SK-N-SH (cell line): ENCODE data around the gene RAB26. TPM values are rescaled to one million over a fixed set of nuclear protein-coding genes. Genes with fewer than 3 reads are reported as not detected.

Experiments
- CTCF ChIA-PET: fragments of 300-600, 350-600 bp; formaldehyde crosslinking; extraction: SDS; loops from one replicate; lab custom pipeline; 2021; lab: Yijun Ruan, JAX
- POLR2A ChIA-PET: fragments of 350-600 bp; sonication (Branson Sonifier 250); formaldehyde crosslinking; extraction: SDS; loops from one replicate; lab custom pipeline; 2020; ENCODE audit warnings: antibody characterized with exemption, inconsistent platforms; lab: Yijun Ruan, JAX
- DNase-seq: peaks from one replicate; pipeline ENCODE4 v3.0.0; 2012
- H2AFZ ChIP-seq: fragments of 200-600 bp; sonication (generic); 2 replicates; pipeline ENCODE4 v1.8.1; 2016; ENCODE audit warnings: antibody characterized with exemption, mild to moderate bottlenecking, low read depth
- H3F3A ChIP-seq: fragments of 200-600 bp; sonication (generic); replicated peaks from 2 replicates; pipeline ENCODE3; 2016; ENCODE audit warnings: antibody characterized with exemption, mild to moderate bottlenecking; ENCODE audit not compliant: insufficient read depth
- H3K27ac ChIP-seq, 2 experiments: fragments of 200-500 bp in 1 of 2; fragments of 200-600 bp in 1 of 2; sonication (Bioruptor generic) in 1 of 2; sonication (generic), shearing (Covaris generic) in 1 of 2; 2 replicates each; pipeline versions ENCODE4 v1.5.1 to v1.6.1; 2014 to 2016; ENCODE audit warnings: low read depth in 2 of 2, inconsistent platforms in 1 of 2, low read length in 1 of 2, mild to moderate bottlenecking in 1 of 2, mixed read lengths in 1 of 2
- H3K27me3 ChIP-seq: fragments of 200-600 bp; sonication (generic), shearing (Covaris generic); 2 replicates; pipeline ENCODE4 v1.6.1; 2016; ENCODE audit warnings: mixed run types; ENCODE audit not compliant: insufficient read depth
- H3K36me3 ChIP-seq, 2 experiments: fragments of 200-500 bp in 1 of 2; fragments of 200-600 bp in 1 of 2; sonication (Bioruptor generic) in 1 of 2; sonication (generic) in 1 of 2; replicated peaks in 1 of 2; 2 replicates each; pipeline versions ENCODE3 to v1.5.1; 2014 to 2016; ENCODE audit warnings: low read length in 1 of 2, mild to moderate bottlenecking in 1 of 2; ENCODE audit not compliant: insufficient read depth in 2 of 2, control insufficient read depth in 1 of 2
- H3K4me1 ChIP-seq, 2 experiments: fragments of 200-500 bp in 1 of 2; fragments of 200-600 bp in 1 of 2; sonication (Bioruptor generic) in 1 of 2; sonication (generic), shearing (Covaris generic) in 1 of 2; 2 replicates each; pipeline versions ENCODE4 v1.5.1 to v1.6.1; 2014 to 2016; ENCODE audit warnings: low read depth in 1 of 2, low read length in 1 of 2, mixed run types in 1 of 2; ENCODE audit not compliant: insufficient read depth in 2 of 2, control insufficient read depth in 1 of 2
- H3K4me2 ChIP-seq: fragments of 200-600 bp; sonication (generic), shearing (Covaris generic); 2 replicates; pipeline ENCODE4 v1.6.1; 2017; ENCODE audit warnings: mixed run types
- H3K4me3 ChIP-seq, 2 experiments: fragments of 200-500 bp in 1 of 2; fragments of 200-600 bp in 1 of 2; sonication (Bioruptor generic) in 1 of 2; sonication (generic), shearing (Covaris generic) in 1 of 2; 2 replicates each; pipeline versions ENCODE4 v1.5.1 to v1.8.1; 2014 to 2016; ENCODE audit warnings: low read depth in 2 of 2, inconsistent platforms in 1 of 2, low read length in 1 of 2, mild to moderate bottlenecking in 1 of 2, mixed read lengths in 1 of 2, moderate library complexity in 1 of 2
- H3K79me2 ChIP-seq: fragments of 200-600 bp; sonication (generic); 2 replicates; pipeline ENCODE4 v1.8.1; 2017; ENCODE audit warnings: mild to moderate bottlenecking; ENCODE audit not compliant: insufficient read depth
- H3K9ac ChIP-seq: fragments of 200-600 bp; sonication (generic); 2 replicates; pipeline ENCODE4 v1.6.1; 2017; ENCODE audit warnings: mixed run types
- H3K9me2 ChIP-seq: fragments of 200-600 bp; sonication (generic); 2 replicates; pipeline ENCODE4 v1.6.1; 2017; ENCODE audit warnings: mixed run types
- H3K9me3 ChIP-seq: fragments of 200-600 bp; sonication (generic); 2 replicates; pipeline ENCODE4 v1.6.1; 2017; ENCODE audit warnings: mixed run types, mild to moderate bottlenecking, moderate library complexity
- H4K20me1 ChIP-seq: fragments of 200-600 bp; sonication (generic); 2 replicates; pipeline ENCODE4 v1.6.1; 2017; ENCODE audit warnings: mild to moderate bottlenecking, mixed run types; ENCODE audit not compliant: insufficient read depth
- EP300 ChIP-seq, 2 experiments: IDR thresholded peaks; 2 replicates each; pipeline versions ENCODE4 v1.4.0 to v1.6.1; 2012; ENCODE audit warnings: borderline replicate concordance in 1 of 2, low read depth in 1 of 2, low read length in 1 of 2
- EZH2phosphoT487 ChIP-seq: fragments of 200-600 bp; sonication (generic); IDR thresholded peaks from 2 replicates; pipeline ENCODE4 v1.6.1; 2017; ENCODE audit warnings: low read depth, mixed run types, mild to moderate bottlenecking, antibody characterized with exemption, moderate library complexity, borderline replicate concordance
- GABPA ChIP-seq: IDR thresholded peaks from 2 replicates; pipeline ENCODE4 v1.4.0; 2012; ENCODE audit warnings: low read depth, mild to moderate bottlenecking
- IRF3 ChIP-seq: fragments of 150-350 bp; IDR thresholded peaks from 2 replicates; pipeline ENCODE4 v1.6.1; 2016; ENCODE audit warnings: mild to moderate bottlenecking, low read depth, low read length
- MXI1 ChIP-seq: IDR thresholded peaks from 2 replicates; pipeline ENCODE4 v1.6.1; 2012; ENCODE audit warnings: mild to moderate bottlenecking, low read depth, low read length, improper control_type of control experiment
- PBX3 ChIP-seq: IDR thresholded peaks from 2 replicates; pipeline ENCODE4; 2012
- POLR2AphosphoS5 ChIP-seq: IDR thresholded peaks from 2 replicates; pipeline ENCODE4 v1.6.1; 2012; ENCODE audit warnings: low read depth, low read length
- RAD21 ChIP-seq: IDR thresholded peaks from 2 replicates; pipeline ENCODE4 v1.6.1; 2012; ENCODE audit warnings: mild to moderate bottlenecking, low read length
- RCOR1 ChIP-seq: fragments of 150-350 bp; IDR thresholded peaks from 2 replicates; pipeline ENCODE4 v1.6.1; 2017; ENCODE audit warnings: antibody characterized with exemption, low read length
- REST ChIP-seq: IDR thresholded peaks from 2 replicates; pipeline ENCODE4 v1.6.1; 2012; ENCODE audit warnings: mild to moderate bottlenecking, low read depth, low read length, moderate library complexity
- RFX5 ChIP-seq: IDR thresholded peaks from 2 replicates; pipeline ENCODE4 v1.6.1; 2012; ENCODE audit warnings: mild to moderate bottlenecking, improper control_type of control experiment, low read length
- SIN3A ChIP-seq: IDR thresholded peaks from 2 replicates; pipeline ENCODE4 v1.6.1; 2012; ENCODE audit warnings: low read depth, mild to moderate bottlenecking, low read length, moderate library complexity, borderline replicate concordance
- TCF12 ChIP-seq: IDR thresholded peaks from 2 replicates; pipeline ENCODE4 v1.4.0; 2012
- WGBS: methylation state at CpG from one replicate; pipeline ENCODE4 v1.1.6; 2017; ENCODE audit warnings: low lambda C conversion rate; 5-methylcytosine and 5-hydroxymethylcytosine counted together
- polyA plus RNA-seq, 3 experiments: library from polyadenylated mRNA; depleted of rRNA; stranded (reverse); fragments of >200 nt; gene quantifications; 2 replicates each; pipeline ENCODE4 v1.2.3, GENCODE V29; 2012
- TF ChIP-seq, protein P1 (sequence below): fragments of 200-600 bp; sonication (generic); IDR thresholded peaks from 2 replicates; pipeline ENCODE4 v1.6.1; 2017; ENCODE audit warnings: antibody characterized with exemption, mild to moderate bottlenecking, moderate library complexity

The RAB26 gene
- polyA plus RNA-seq, 1 of the 3 experiments (the other 2 are of a cell fraction): 14.3 TPM

- Histone ChIP-seq H3K4me3 (no peak overlapping the region), H2AFZ (no peak overlapping the region), H3F3A (no peaks in the 10 kb centered on the region), H3K36me3 (no peaks in the 10 kb centered on the region), H4K20me1 (no peaks in the 10 kb centered on the region), H3K27me3 (no peaks in the 10 kb centered on the region), H3K79me2 (no peaks in the 10 kb centered on the region), H3K27ac (no peak overlapping the region), H3K9ac (no peak overlapping the region), H3K4me1 (peaks cover 0 to 18% of the 10 kb centered on the region in 2 experiments; a peak in 1 of 4 replicates), H3K9me2 (no peaks in the 10 kb centered on the region), H3K9me3 (no peaks in the 10 kb centered on the region), H3K4me2 (no peak overlapping the region)
- 74% methylated on average over 4 of the region's 6 CpGs for WGBS
- CTCF ChIA-PET: interaction anchor here (0.9 to 1.9 kb wide), 4 partner anchors 27 to 54 kb away, joined by 3 to 5 read pairs (median 4); partner anchors contain the start of gene ECI1
- TF ChIP-seq SIN3A (no peak), RCOR1 (no peak), EP300 (IDR thresholded peaks at IDR 0.05; ENCODE audit: borderline replicate concordance in 1 of 2, low read depth in 1 of 2, low read length in 1 of 2) (no peak), RAD21 (no peak), TCF12 (no peak), IRF3 (no peak), POLR2AphosphoS5 (no peak), PBX3 (no peak), EZH2phosphoT487 (no peak), GABPA (no peak), RFX5 (no peak), MXI1 (no peak), REST (no peak)
- TF ChIP-seq, protein P1, sequence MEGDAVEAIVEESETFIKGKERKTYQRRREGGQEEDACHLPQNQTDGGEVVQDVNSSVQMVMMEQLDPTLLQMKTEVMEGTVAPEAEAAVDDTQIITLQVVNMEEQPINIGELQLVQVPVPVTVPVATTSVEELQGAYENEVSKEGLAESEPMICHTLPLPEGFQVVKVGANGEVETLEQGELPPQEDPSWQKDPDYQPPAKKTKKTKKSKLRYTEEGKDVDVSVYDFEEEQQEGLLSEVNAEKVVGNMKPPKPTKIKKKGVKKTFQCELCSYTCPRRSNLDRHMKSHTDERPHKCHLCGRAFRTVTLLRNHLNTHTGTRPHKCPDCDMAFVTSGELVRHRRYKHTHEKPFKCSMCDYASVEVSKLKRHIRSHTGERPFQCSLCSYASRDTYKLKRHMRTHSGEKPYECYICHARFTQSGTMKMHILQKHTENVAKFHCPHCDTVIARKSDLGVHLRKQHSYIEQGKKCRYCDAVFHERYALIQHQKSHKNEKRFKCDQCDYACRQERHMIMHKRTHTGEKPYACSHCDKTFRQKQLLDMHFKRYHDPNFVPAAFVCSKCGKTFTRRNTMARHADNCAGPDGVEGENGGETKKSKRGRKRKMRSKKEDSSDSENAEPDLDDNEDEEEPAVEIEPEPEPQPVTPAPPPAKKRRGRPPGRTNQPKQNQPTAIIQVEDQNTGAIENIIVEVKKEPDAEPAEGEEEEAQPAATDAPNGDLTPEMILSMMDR: no peak
- no peak for DNase-seq
- POLR2A ChIA-PET: no interaction called here
Observed at GRCh38 chr16:2197765-2198164, 49.3 kb downstream of the RAB26 start.
